ENCODE measurements around the gene POC1A. TPM values are rescaled to one million over a fixed set of nuclear protein-coding genes. Genes with fewer than 3 reads are reported as not detected.

POC1A gene
- total RNA-seq, 1 experiment from 2014 or later: 32.2 TPM

GRCh38 chr3:52118156-52118875, 35.9 kb downstream of the POC1A start:
- no TSS peak for BruUV-seq (replicated peaks)
- H3K36me3 Mint-ChIP-seq (ENCODE audit: insufficient read depth, unreplicated experiment): peaks cover 19% of the 10 kb centered on the region
- H3K4me3 Mint-ChIP-seq (ENCODE audit: unreplicated experiment): no peak overlapping the region
- CTCF ChIA-PET: interaction anchor here (1.4 kb wide), 1 partner anchor 61 kb away, joined by 4 read pairs; no protein-coding TSS in a partner anchor
- Histone ChIP-seq H3K4me3 (ENCODE audit: low read depth, low read length) (no peak overlapping the region), H3K4me1 (peaks cover 7% of the 10 kb centered on the region; the same call in 1 of the 2 replicates), H3K36me3 (ENCODE audit: control insufficient read depth, insufficient read depth, low read length) (peaks cover 2% of the 10 kb centered on the region), H3K9me3 (no peaks in the 10 kb centered on the region), H3K27me3 (replicated peaks; ENCODE audit: control insufficient read depth, insufficient read depth, low read length) (no peaks in the 10 kb centered on the region)
- intact Hi-C loops (cut with micrococcal nuclease; ENCODE audit: unreplicated experiment): no loop called here
- no peaks in the 10 kb centered on the region for H3K9me3 Mint-ChIP-seq (ENCODE audit: unreplicated experiment)
- H3K4me1 Mint-ChIP-seq (ENCODE audit: low read depth, unreplicated experiment): no peaks in the 10 kb centered on the region
- no peak for TF ChIP-seq CTCF (IDR thresholded peaks at IDR 0.05; ENCODE audit: insufficient read depth in 1 of 2, low read depth in 1 of 2, low read length in 1 of 2, severe bottlenecking in 1 of 2, unreplicated experiment in 1 of 2)
- H3K27ac Mint-ChIP-seq (ENCODE audit: unreplicated experiment): no peak overlapping the region
- DNase-seq: no peak
- POLR2A ChIA-PET: no interaction called here
- no peaks in the 10 kb centered on the region for H3K27me3 Mint-ChIP-seq (ENCODE audit: insufficient read depth, unreplicated experiment)

- Histone ChIP-seq H3K27me3 (replicated peaks; ENCODE audit: control insufficient read depth, insufficient read depth, low read length) (no peaks in the 10 kb centered on the region), H3K4me1 (peaks cover 7% of the 10 kb centered on the region; the same call in 1 of the 2 replicates), H3K4me3 (ENCODE audit: low read depth, low read length) (no peak overlapping the region), H3K9me3 (no peaks in the 10 kb centered on the region), H3K36me3 (ENCODE audit: control insufficient read depth, insufficient read depth, low read length) (peaks cover 2% of the 10 kb centered on the region)
- intact Hi-C loops (cut with micrococcal nuclease; ENCODE audit: unreplicated experiment): no loop called here
- Mint-ChIP-seq H3K36me3 (ENCODE audit: insufficient read depth, unreplicated experiment) (peaks cover 19% of the 10 kb centered on the region), H3K27ac (ENCODE audit: unreplicated experiment) (no peak overlapping the region), H3K4me1 (ENCODE audit: low read depth, unreplicated experiment) (no peaks in the 10 kb centered on the region), H3K4me3 (ENCODE audit: unreplicated experiment) (no peak overlapping the region), H3K9me3 (ENCODE audit: unreplicated experiment) (no peaks in the 10 kb centered on the region), H3K27me3 (ENCODE audit: insufficient read depth, unreplicated experiment) (no peaks in the 10 kb centered on the region)
- DNase-seq: no peak
- no TSS peak for BruUV-seq (replicated peaks)
- ChIA-PET CTCF (no interaction called here), POLR2A (no interaction called here)
- no peak for TF ChIP-seq CTCF (IDR thresholded peaks at IDR 0.05; ENCODE audit: insufficient read depth in 1 of 2, low read depth in 1 of 2, low read length in 1 of 2, severe bottlenecking in 1 of 2, unreplicated experiment in 1 of 2)
These were observed 36.7 kb downstream of the POC1A start for GRCh38 chr3:52117537-52117936.

- no peaks in the 10 kb centered on the region for H3K4me1 Mint-ChIP-seq (ENCODE audit: low read depth, unreplicated experiment)
- ChIA-PET POLR2A (no interaction called here), CTCF (no interaction called here)
- no peaks in the 10 kb centered on the region for H3K27me3 Mint-ChIP-seq (ENCODE audit: insufficient read depth, unreplicated experiment)
- no peaks in the 10 kb centered on the region for H3K27me3 ChIP-seq (replicated peaks; ENCODE audit: control insufficient read depth, insufficient read depth, low read length)
- H3K36me3 Mint-ChIP-seq (ENCODE audit: insufficient read depth, unreplicated experiment): peaks cover 6% of the 10 kb centered on the region
- no TSS peak for BruUV-seq (replicated peaks)
- no peak overlapping the region for H3K4me3 Mint-ChIP-seq (ENCODE audit: unreplicated experiment)
- H3K9me3 ChIP-seq: no peaks in the 10 kb centered on the region
- H3K9me3 Mint-ChIP-seq (ENCODE audit: unreplicated experiment): no peaks in the 10 kb centered on the region
- no peak overlapping the region for H3K27ac Mint-ChIP-seq (ENCODE audit: unreplicated experiment)
- intact Hi-C loops (cut with micrococcal nuclease; ENCODE audit: unreplicated experiment): no loop called here
- H3K36me3 ChIP-seq (ENCODE audit: control insufficient read depth, insufficient read depth, low read length): no peaks in the 10 kb centered on the region; the same call in 1 of the 2 replicates
- no peaks in the 10 kb centered on the region for H3K4me1 ChIP-seq
- no peak for TF ChIP-seq CTCF (IDR thresholded peaks at IDR 0.05; ENCODE audit: insufficient read depth in 1 of 2, low read depth in 1 of 2, low read length in 1 of 2, severe bottlenecking in 1 of 2, unreplicated experiment in 1 of 2)
- H3K4me3 ChIP-seq (ENCODE audit: low read depth, low read length): no peak overlapping the region
- no peak for DNase-seq
These were observed 42.2 kb downstream of the POC1A start for GRCh38 chr3:52112056-52112455.

Measured in Caco-2 (cell line).